GM21737 (cell line): ENCODE measurements around the gene DNAJB6.

Experiments
- ATAC-seq: cut with Tn5 transposase; IDR thresholded peaks from one replicate; pipeline ENCODE4 v1.9.1; 2021; ENCODE audit warnings: mild to moderate bottlenecking, moderate library complexity; ENCODE audit not compliant: unreplicated experiment

The DNAJB6 gene

GRCh38 chr7:157394246-157395191 lies 57.7 kb downstream of the DNAJB6 start:
- ATAC-seq, result no peak

GRCh38 chr7:157395206-157395605 lies 58.4 kb downstream of the DNAJB6 start:
- no peak for ATAC-seq

GRCh38 chr7:157396316-157397035 lies 59.7 kb downstream of the DNAJB6 start:
- no peak for ATAC-seq

- ATAC-seq, result no peak
These were observed 60.4 kb downstream of the DNAJB6 start for GRCh38 chr7:157397036-157397720.

GRCh38 chr7:157397731-157398691 lies 61.2 kb downstream of the DNAJB6 start:
- ATAC-seq, result no peak

- no peak for ATAC-seq
These were observed 62.4 kb downstream of the DNAJB6 start for GRCh38 chr7:157399086-157399687.

GRCh38 chr7:157400171-157400860 lies 63.5 kb downstream of the DNAJB6 start:
- ATAC-seq, result no peak

GRCh38 chr7:157401567-157402387 lies 65.0 kb downstream of the DNAJB6 start:
- ATAC-seq, result no peak

- ATAC-seq, result no peak
These were observed 65.5 kb downstream of the DNAJB6 start for GRCh38 chr7:157402388-157402703.

GRCh38 chr7:157402911-157403534 lies 66.2 kb downstream of the DNAJB6 start:
- no peak for ATAC-seq

GRCh38 chr7:157403646-157404401 lies 67.0 kb downstream of the DNAJB6 start:
- no peak for ATAC-seq

GRCh38 chr7:157404845-157405481 lies 68.2 kb downstream of the DNAJB6 start:
- no peak for ATAC-seq

GRCh38 chr7:157405501-157405900 lies 68.7 kb downstream of the DNAJB6 start:
- ATAC-seq, result no peak

GRCh38 chr7:157405914-157406810 lies 69.4 kb downstream of the DNAJB6 start:
- ATAC-seq, result no peak

GRCh38 chr7:157406971-157407370 lies 70.2 kb downstream of the DNAJB6 start:
- ATAC-seq, result no peak
